ENCODE measurements around the gene LIPC. TPM values are rescaled to one million over a fixed set of nuclear protein-coding genes. Genes with fewer than 3 reads are reported as not detected.

Gene LIPC
- total and polyA plus RNA-seq, 10 of the 15 experiments (the other 5 are each of a cell fraction or from before 2014, with no cell fraction given), result 0.06 to 0.31 (median 0.16) TPM; not detected in 1

DNA sequence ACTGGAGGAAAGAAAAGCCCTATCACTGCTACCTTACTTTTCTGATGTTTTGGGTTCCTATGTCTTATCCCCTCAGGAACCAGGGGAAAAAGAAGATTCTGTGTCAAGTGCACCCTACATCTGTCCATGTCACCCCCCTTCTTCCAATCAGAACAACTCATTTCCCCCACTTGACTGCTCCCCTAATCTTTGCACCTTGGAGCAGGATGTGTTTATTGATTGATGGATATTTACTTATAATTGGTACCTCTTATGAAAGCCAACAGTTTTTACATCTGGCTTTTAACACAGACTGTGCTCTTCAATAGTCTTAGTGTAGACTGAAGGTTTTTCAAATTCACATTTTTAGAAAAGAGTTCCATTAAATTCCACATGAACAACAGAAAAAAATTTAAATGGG lies 33.3 kb downstream of the LIPC start:
- no TSS peak for BruUV-seq (replicated peaks)
- Histone ChIP-seq H3K79me2 (ENCODE audit: control insufficient read depth, insufficient read depth, low read length) (no peaks in the 10 kb centered on the region), H3K4me3 (no peak overlapping the region), H3K27me3 (replicated peaks in 1 of 2; ENCODE audit: control insufficient read depth in 2 of 2, insufficient read depth in 2 of 2, low read length in 1 of 2) (no peaks in the 10 kb centered on the region), H3K4me1 (ENCODE audit: control insufficient read depth, insufficient read depth, low read length) (peaks cover 24% of the 10 kb centered on the region), H3K9ac (ENCODE audit: control insufficient read depth, insufficient read depth, low read length) (no peak overlapping the region), H3K9me3 (replicated peaks; ENCODE audit: control insufficient read depth, insufficient read depth, low read length) (no peaks in the 10 kb centered on the region; the same call in 2 of the 3 replicates), H2AFZ (ENCODE audit: control insufficient read depth, low read depth, low read length) (no peak overlapping the region), H3K36me3 (ENCODE audit: control insufficient read depth in 2 of 2, insufficient read depth in 2 of 2, low read length in 1 of 2) (no peaks in the 10 kb centered on the region), H3K27ac (ENCODE audit: control insufficient read depth, insufficient read depth) (no peak overlapping the region), H4K20me1 (ENCODE audit: control insufficient read depth, insufficient read depth) (no peaks in the 10 kb centered on the region), H3K4me2 (ENCODE audit: control insufficient read depth, insufficient read depth) (no peak overlapping the region)
- RAD21 ChIA-PET (ENCODE audit: unreplicated experiment), result no interaction called here
- in situ Hi-C loops (cut with MboI) (no loop called here), intact Hi-C loops (cut with micrococcal nuclease; ENCODE audit: unreplicated experiment) (no loop called here)
- CTCF ChIA-PET, result no interaction called here
- SMC1A ChIA-PET (ENCODE audit: uncharacterized antibody, unreplicated experiment), result no interaction called here
- TF ChIP-seq TBL1XR1 (IDR thresholded peaks at IDR 0.05; ENCODE audit: low read depth, low read length) (no peak), CREB1 (IDR thresholded peaks at IDR 0.05; ENCODE audit: low read depth) (no peak), PAX5 (IDR thresholded peaks at IDR 0.05; ENCODE audit: borderline replicate concordance, low read depth, low read length) (no peak), CTCF (IDR thresholded peaks at IDR 0.05 in 2 of 3, conservative IDR thresholded peaks at IDR 0.05 in 1 of 3; ENCODE audit: control insufficient read depth in 2 of 3, extremely low read depth in 1 of 3, insufficient read depth in 1 of 3, low read depth in 3 of 3, low read length in 3 of 3) (no peak)
- ATAC-seq, result no peak
- no peak for DNase-seq (ENCODE audit: low read depth, low spot score)
- FAIRE-seq, result no peak
- POLR2A ChIA-PET, result no interaction called here

DNA sequence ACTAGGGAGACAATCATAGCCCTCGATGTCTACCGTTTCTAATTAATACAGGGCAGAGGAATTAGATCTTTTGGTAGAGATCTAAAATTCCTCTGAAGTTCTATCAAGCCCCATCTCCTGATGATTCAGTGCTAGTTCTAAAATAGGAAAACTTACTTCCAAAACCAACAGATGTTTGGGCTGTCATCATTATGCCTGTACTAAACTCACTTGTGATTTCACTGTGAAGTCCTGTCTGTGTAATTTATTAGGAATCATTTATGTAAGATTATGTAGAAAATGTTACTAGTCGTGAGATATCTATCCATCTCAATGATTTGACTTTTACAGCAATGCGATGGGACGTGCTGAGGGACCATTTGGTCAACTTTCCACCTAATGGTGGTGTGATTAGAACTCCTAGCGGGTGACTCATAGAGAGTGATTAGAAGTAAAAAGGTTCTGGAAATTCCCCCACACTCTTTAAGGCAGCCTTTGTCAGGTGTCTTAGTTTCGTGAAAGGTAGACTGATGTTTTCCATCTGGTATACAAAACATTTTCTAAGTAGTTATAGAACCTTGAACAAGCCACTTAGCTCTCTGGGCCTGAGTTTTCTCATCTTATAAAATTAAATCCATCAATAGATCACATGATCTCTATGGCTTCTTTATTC lies 34.2 kb downstream of the LIPC start:
- Histone ChIP-seq H3K9ac (ENCODE audit: control insufficient read depth, insufficient read depth, low read length) (no peak overlapping the region), H3K4me2 (ENCODE audit: control insufficient read depth, insufficient read depth) (no peak overlapping the region), H3K9me3 (replicated peaks; ENCODE audit: control insufficient read depth, insufficient read depth, low read length) (no peaks in the 10 kb centered on the region; the same call in 2 of the 3 replicates), H3K4me1 (ENCODE audit: control insufficient read depth, insufficient read depth, low read length) (peaks cover 18% of the 10 kb centered on the region; the same call in 1 of the 2 replicates), H4K20me1 (ENCODE audit: control insufficient read depth, insufficient read depth) (no peaks in the 10 kb centered on the region), H3K27ac (ENCODE audit: control insufficient read depth, insufficient read depth) (no peak overlapping the region), H3K36me3 (ENCODE audit: control insufficient read depth in 2 of 2, insufficient read depth in 2 of 2, low read length in 1 of 2) (no peaks in the 10 kb centered on the region), H3K27me3 (replicated peaks in 1 of 2; ENCODE audit: control insufficient read depth in 2 of 2, insufficient read depth in 2 of 2, low read length in 1 of 2) (no peaks in the 10 kb centered on the region), H3K4me3 (no peak overlapping the region), H3K79me2 (ENCODE audit: control insufficient read depth, insufficient read depth, low read length) (no peaks in the 10 kb centered on the region; the same call in 1 of the 2 replicates), H2AFZ (ENCODE audit: control insufficient read depth, low read depth, low read length) (no peak overlapping the region)
- WGBS (ENCODE audit: insufficient coverage, insufficient replicate concordance, low lambda C conversion rate, missing lambda C conversion rate), result 45% methylated on average over 7 of the region's 7 CpGs
- intact Hi-C loops (cut with micrococcal nuclease; ENCODE audit: unreplicated experiment), result no loop called here
- POLR2A ChIA-PET, result no interaction called here
- FAIRE-seq (no peak), DNase-seq (ENCODE audit: low read depth, low spot score) (no peak), ATAC-seq (peak; percentile 77)
- SMC1A ChIA-PET (ENCODE audit: uncharacterized antibody, unreplicated experiment), result interaction anchor here (1.0 kb wide), 1 partner anchor 45 kb away, joined by 4 read pairs; no protein-coding TSS in a partner anchor
- RAD21 ChIA-PET (ENCODE audit: unreplicated experiment), result no interaction called here
- in situ Hi-C loops (cut with MboI), result no loop called here
- TF ChIP-seq STAT1 (conservative IDR thresholded peaks at IDR 0.05), result no peak
- TF ChIP-seq TCF12 (IDR thresholded peaks at IDR 0.05; ENCODE audit: low read depth, low read length), result 0 out of 2 replicates have a peak, but pooled peaks have one; percentile 15
- no TSS peak for BruUV-seq (replicated peaks)
- CTCF ChIA-PET, result no interaction called here

Measured in GM12878 (cell line).